A549 (cell line): ENCODE data around the gene TFEB. TPM values are rescaled to one million over a fixed set of nuclear protein-coding genes. Genes with fewer than 3 reads are reported as not detected.

ENCODE experiments used
- ATAC-seq, 2 experiments: fragments of 200-7000 bp in 1 of 2; fragments of >200 bp in 1 of 2; cut with Nextera tagmentation in 1 of 2; cut with Tn5 transposase in 1 of 2; 3 replicates each; pipeline versions ENCODE4 v1.8.0 to v1.9.1; 2018 to 2020; ENCODE audit warnings: mild to moderate bottlenecking in 1 of 2, moderate library complexity in 1 of 2
- CTCF ChIA-PET: fragments of 300-600 bp; sonication (Branson Sonifier 250); formaldehyde crosslinking; extraction: SDS; loops from one replicate; lab custom pipeline; 2021; ENCODE audit warnings: antibody characterized with exemption, inconsistent platforms; lab: Yijun Ruan, JAX
- POLR2A ChIA-PET: fragments of 350-600 bp; formaldehyde crosslinking; extraction: SDS; loops from one replicate; lab custom pipeline; 2021; ENCODE audit warnings: antibody characterized with exemption, inconsistent platforms; lab: Yijun Ruan, JAX
- DNase-seq, 2 experiments: peaks; one replicate each; pipeline versions ENCODE4 v3.0.0 to v3.0.0-alpha.2; 2011 to 2016; ENCODE audit warnings: low read depth in 1 of 2, low spot score in 1 of 2
- FAIRE-seq: peaks from 2 replicates; lab custom pipeline; 2011; peaks lifted over from hg19 to GRCh38; lab: Jason Lieb, UNC
- H3K27ac ChIP-seq, 2 experiments: fragments of >200 bp; sonication (Bioruptor Twin); formaldehyde crosslinking; 3 replicates each; pipeline ENCODE4 v1.5.1; 2016 to 2017
- H3K4me1 ChIP-seq: fragments of >200 bp; sonication (Bioruptor Twin); formaldehyde crosslinking; 3 replicates; pipeline ENCODE4 v1.6.1; 2016
- H3K4me2 ChIP-seq: fragments of >200 bp; sonication (Bioruptor Twin); formaldehyde crosslinking; 3 replicates; pipeline ENCODE4 v1.6.1; 2016
- H3K4me3 ChIP-seq: fragments of >200 bp; sonication (Bioruptor Twin); formaldehyde crosslinking; 3 replicates; pipeline ENCODE4 v1.5.1; 2016
- H3K9me3 ChIP-seq: fragments of >200 bp; sonication (Bioruptor Twin); formaldehyde crosslinking; 3 replicates; pipeline ENCODE4 v1.6.1; 2016
- CHD2 ChIP-seq: fragments of 150-350 bp; IDR thresholded peaks from 2 replicates; pipeline ENCODE4 v1.6.1; 2014; ENCODE audit warnings: low read length; ENCODE audit not compliant: partially characterized antibody
- E2F6 ChIP-seq: IDR thresholded peaks from 2 replicates; pipeline ENCODE4 v1.6.1; 2012; ENCODE audit warnings: low read depth, borderline replicate concordance
- EHMT2 ChIP-seq: fragments of 200-600 bp; sonication (generic); IDR thresholded peaks from 2 replicates; pipeline ENCODE4 v1.6.1; 2016; ENCODE audit warnings: antibody characterized with exemption, low read depth, mild to moderate bottlenecking, moderate library complexity
- HOXB13 ChIP-seq: fragments of 250-450 bp; sonication (Bioruptor Pico); IDR thresholded peaks from 2 replicates; pipeline ENCODE4 v1.5.0; 2020; ENCODE audit warnings: low read depth, mild to moderate bottlenecking, moderate library complexity
- MAZ ChIP-seq: fragments of 150-350 bp; IDR thresholded peaks from 2 replicates; pipeline ENCODE4 v1.6.1; 2014; ENCODE audit warnings: antibody characterized with exemption, low read depth, low read length, borderline replicate concordance
- NR3C1 ChIP-seq: fragments of >200 bp; sonication (Bioruptor Twin); formaldehyde crosslinking; IDR thresholded peaks from 3 replicates; pipeline ENCODE4 v1.6.1; 2017
- PBX3 ChIP-seq: IDR thresholded peaks from 2 replicates; pipeline ENCODE4 v1.6.1; 2012
- PHF8 ChIP-seq: fragments of 200-600 bp; sonication (generic); IDR thresholded peaks from 2 replicates; pipeline ENCODE4 v1.6.1; 2016; ENCODE audit warnings: low read depth, mild to moderate bottlenecking, antibody characterized with exemption, moderate library complexity, borderline replicate concordance
- POLR2A ChIP-seq: IDR thresholded peaks from 2 replicates; pipeline ENCODE4 v1.6.1; 2012; ENCODE audit warnings: mild to moderate bottlenecking, low read length
- RAD21 ChIP-seq, 2 experiments: fragments of >200 bp in 1 of 2; sonication (Bioruptor Twin) in 1 of 2; formaldehyde crosslinking in 1 of 2; IDR thresholded peaks in 1 of 2; conservative IDR thresholded peaks in 1 of 2; 2 replicates in 1 of 2; 3 replicates in 1 of 2; pipeline ENCODE4 v1.6.1; 2012 to 2018; ENCODE audit warnings: inconsistent platforms in 1 of 2
- RFX5 ChIP-seq: fragments of 450-650 bp; IDR thresholded peaks from 2 replicates; pipeline ENCODE4 v1.7.1; 2014; ENCODE audit warnings: antibody characterized with exemption, mild to moderate bottlenecking, moderate library complexity
- RNF2 ChIP-seq: fragments of 200-600 bp; sonication (generic); IDR thresholded peaks from 2 replicates; pipeline ENCODE4 v1.6.1; 2016; ENCODE audit warnings: low read depth, mild to moderate bottlenecking, antibody characterized with exemption, moderate library complexity, borderline replicate concordance
- ZNF302 ChIP-seq: fragments of 250-450 bp; sonication (Bioruptor Pico); IDR thresholded peaks from 2 replicates; pipeline ENCODE4 v1.9.0; 2021; ENCODE audit warnings: inconsistent platforms, mild to moderate bottlenecking, moderate library complexity
- WGBS: methylation state at CpG from one replicate; pipeline ENCODE4 v1.1.6; 2017; ENCODE audit errors: missing lambda C conversion rate; 5-methylcytosine and 5-hydroxymethylcytosine counted together
- polyA plus RNA-seq, 4 experiments: library from polyadenylated mRNA; depleted of rRNA in 3 of 4; stranded (reverse); fragments of >200 nt; fragmentation: RNase III in 1 of 4; extraction: RNeasy Plus Mini Kit Qiagen cat#74134 plus additional on column Dnase treatment in 1 of 4; gene quantifications; 2 replicates in 3 of 4; 3 replicates in 1 of 4; pipeline ENCODE4 v1.2.3, GENCODE V29; 2011 to 2017
- TF ChIP-seq, protein P1 (sequence below): fragments of >200 bp; sonication (Bioruptor Twin); formaldehyde crosslinking; IDR thresholded peaks from 2 replicates; pipeline ENCODE4 v1.6.1; 2016
- TF ChIP-seq, protein P2 (sequence below): fragments of >200 bp; sonication (Bioruptor Twin); formaldehyde crosslinking; IDR thresholded peaks from 3 replicates; pipeline ENCODE4 v1.5.1; 2016
- TF ChIP-seq, protein P3 (sequence below): fragments of 450-650 bp; IDR thresholded peaks from 2 replicates; pipeline ENCODE4 v1.6.1; 2014; ENCODE audit warnings: antibody characterized with exemption

TFEB gene
- polyA plus RNA-seq, 2 of the 4 experiments (the other 2 are of a cell fraction) = 3.1 to 6.1 TPM

DNA sequence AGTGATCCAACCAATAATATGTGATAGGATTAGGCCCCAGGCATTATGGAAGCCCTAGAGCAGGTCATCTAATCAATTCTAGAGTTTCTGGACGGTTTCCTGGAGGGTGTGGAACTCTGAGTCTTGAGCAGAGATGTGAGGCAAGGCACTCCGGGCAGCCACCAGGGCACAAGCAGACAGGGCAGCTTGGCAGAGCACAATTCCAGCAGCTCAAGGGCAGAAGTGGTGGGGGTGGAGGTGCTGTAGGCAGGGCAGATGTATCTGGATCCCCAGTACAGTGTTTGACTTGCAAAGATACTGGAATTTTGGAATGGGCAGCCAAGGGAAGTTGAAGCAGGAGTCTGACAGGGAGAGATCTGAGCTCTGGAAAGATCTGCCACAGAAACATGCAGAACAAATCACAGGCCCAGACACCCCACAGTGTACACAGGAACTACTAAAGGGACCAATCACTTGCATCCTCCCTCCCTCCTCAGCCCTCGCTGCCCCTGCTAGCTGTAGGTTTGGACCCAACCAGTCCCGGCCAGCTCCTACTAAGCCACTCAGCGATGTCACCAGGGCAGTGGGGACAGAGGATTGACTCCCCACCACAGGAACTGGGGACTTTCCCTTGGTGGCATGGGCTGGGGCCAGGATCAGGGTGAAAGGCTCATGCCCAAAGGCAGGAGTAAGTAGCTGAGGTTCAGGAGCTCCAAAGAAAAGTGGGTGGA, 47.0 kb downstream of the TFEB start:
- CTCF ChIA-PET = interaction anchor here (0.9 to 11.5 kb wide), 7 partner anchors 16 to 318 kb away, joined by 3 to 214 read pairs (median 14); partner anchors contain the start of gene TFEB
- Histone ChIP-seq H3K4me2 (no peak overlapping the region), H3K4me3 (no peak overlapping the region), H3K9me3 (no peaks in the 10 kb centered on the region), H3K27ac (no peak overlapping the region), H3K4me1 (peaks cover 4% of the 10 kb centered on the region; the same call in 1 of the 3 replicates)
- POLR2A ChIA-PET = no interaction called here
- TF ChIP-seq PHF8 = no peak
- no peak for TF ChIP-seq ZNF302 (CRISPR knock-in tag)
- TF ChIP-seq MAZ = no peak
- TF ChIP-seq RNF2 = no peak
- TF ChIP-seq, protein P1, sequence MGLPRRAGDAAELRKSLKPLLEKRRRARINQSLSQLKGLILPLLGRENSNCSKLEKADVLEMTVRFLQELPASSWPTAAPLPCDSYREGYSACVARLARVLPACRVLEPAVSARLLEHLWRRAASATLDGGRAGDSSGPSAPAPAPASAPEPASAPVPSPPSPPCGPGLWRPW = no peak
- no peak for TF ChIP-seq PBX3
- no peak for TF ChIP-seq NR3C1
- FAIRE-seq = no peak
- WGBS = 92% methylated on average over 5 of the region's 5 CpGs
- DNase-seq = no peak
- ATAC-seq = no peak

- POLR2A ChIA-PET = no interaction called here
- Histone ChIP-seq H3K4me1 (peaks cover 4% of the 10 kb centered on the region; the same call in 1 of the 3 replicates), H3K4me3 (no peak overlapping the region), H3K27ac (no peak overlapping the region), H3K9me3 (no peaks in the 10 kb centered on the region), H3K4me2 (no peak overlapping the region)
- WGBS = 67% methylated on average over 9 of the region's 9 CpGs
- no peak for FAIRE-seq
- ATAC-seq = no peak
- TF ChIP-seq CHD2 (no peak), E2F6 (no peak)
- TF ChIP-seq, protein P2, sequence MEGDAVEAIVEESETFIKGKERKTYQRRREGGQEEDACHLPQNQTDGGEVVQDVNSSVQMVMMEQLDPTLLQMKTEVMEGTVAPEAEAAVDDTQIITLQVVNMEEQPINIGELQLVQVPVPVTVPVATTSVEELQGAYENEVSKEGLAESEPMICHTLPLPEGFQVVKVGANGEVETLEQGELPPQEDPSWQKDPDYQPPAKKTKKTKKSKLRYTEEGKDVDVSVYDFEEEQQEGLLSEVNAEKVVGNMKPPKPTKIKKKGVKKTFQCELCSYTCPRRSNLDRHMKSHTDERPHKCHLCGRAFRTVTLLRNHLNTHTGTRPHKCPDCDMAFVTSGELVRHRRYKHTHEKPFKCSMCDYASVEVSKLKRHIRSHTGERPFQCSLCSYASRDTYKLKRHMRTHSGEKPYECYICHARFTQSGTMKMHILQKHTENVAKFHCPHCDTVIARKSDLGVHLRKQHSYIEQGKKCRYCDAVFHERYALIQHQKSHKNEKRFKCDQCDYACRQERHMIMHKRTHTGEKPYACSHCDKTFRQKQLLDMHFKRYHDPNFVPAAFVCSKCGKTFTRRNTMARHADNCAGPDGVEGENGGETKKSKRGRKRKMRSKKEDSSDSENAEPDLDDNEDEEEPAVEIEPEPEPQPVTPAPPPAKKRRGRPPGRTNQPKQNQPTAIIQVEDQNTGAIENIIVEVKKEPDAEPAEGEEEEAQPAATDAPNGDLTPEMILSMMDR = no peak
- no peak for DNase-seq
- CTCF ChIA-PET = interaction anchor here (1.7 to 11.5 kb wide), 5 partner anchors 17 to 318 kb away, joined by 5 to 214 read pairs (median 66); no protein-coding TSS in a partner anchor
Measured at GRCh38 chr6:41687501-41688175, 47.8 kb downstream of the TFEB start.

- no peak for DNase-seq
- Histone ChIP-seq H3K4me1 (peaks cover 7% of the 10 kb centered on the region; the same call in 1 of the 3 replicates), H3K9me3 (no peaks in the 10 kb centered on the region), H3K27ac (no peak overlapping the region), H3K4me2 (no peak overlapping the region), H3K4me3 (no peak overlapping the region)
- CTCF ChIA-PET = interaction anchor here (0.9 to 11.5 kb wide), 9 partner anchors 19 to 336 kb away, joined by 3 to 214 read pairs (median 17); partner anchors contain the start of gene TOMM6
- POLR2A ChIA-PET = no interaction called here
- no peak for FAIRE-seq
- TF ChIP-seq POLR2A = no peak
- TF ChIP-seq HOXB13 (CRISPR knock-in tag) = no peak
- no peak for TF ChIP-seq EHMT2
- TF ChIP-seq, protein P3, sequence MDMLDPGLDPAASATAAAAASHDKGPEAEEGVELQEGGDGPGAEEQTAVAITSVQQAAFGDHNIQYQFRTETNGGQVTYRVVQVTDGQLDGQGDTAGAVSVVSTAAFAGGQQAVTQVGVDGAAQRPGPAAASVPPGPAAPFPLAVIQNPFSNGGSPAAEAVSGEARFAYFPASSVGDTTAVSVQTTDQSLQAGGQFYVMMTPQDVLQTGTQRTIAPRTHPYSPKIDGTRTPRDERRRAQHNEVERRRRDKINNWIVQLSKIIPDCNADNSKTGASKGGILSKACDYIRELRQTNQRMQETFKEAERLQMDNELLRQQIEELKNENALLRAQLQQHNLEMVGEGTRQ = no peak
- no peak for TF ChIP-seq RFX5
- TF ChIP-seq RAD21 (conservative IDR thresholded peaks at IDR 0.05 in 1 of 2, IDR thresholded peaks at IDR 0.05 in 1 of 2) = no peak
- 81% methylated on average over 2 of the region's 7 CpGs for WGBS
- ATAC-seq = no peak
Measured at GRCh38 chr6:41685641-41686380, 49.6 kb downstream of the TFEB start.
